Activated CD8-positive, alpha-beta memory T cell treated with anti-CD3 and anti-CD28 coated beads, Interleukin-2, amount 50 U/mL, for 4 hours (primary cell): ENCODE data around the gene SLC34A1.
"Not testable (repeated sequence)": the region's sequence is repeated elsewhere in the genome, so short reads cannot be mapped to it uniquely, and the experiment has no call there.

ENCODE experiments used
- DNase-seq: peaks from one replicate; pipeline ENCODE4 v3.0.0-alpha.2; 2020

Gene SLC34A1

GRCh38 chr5:177368869-177369644 lies 15.2 kb upstream of the SLC34A1 start:
- peak; percentile 35 for DNase-seq

GRCh38 chr5:177369645-177370440 lies 14.4 kb upstream of the SLC34A1 start:
- DNase-seq, result no peak

- DNase-seq, result no peak
Measured at GRCh38 chr5:177370488-177371119, 13.6 kb upstream of the SLC34A1 start.

- no peak for DNase-seq
Measured at GRCh38 chr5:177371120-177372033, 12.9 kb upstream of the SLC34A1 start.

- DNase-seq, result peak; percentile 49
Measured at GRCh38 chr5:177372034-177372896, 12.0 kb upstream of the SLC34A1 start.

- peak; percentile 37 for DNase-seq
Measured at GRCh38 chr5:177372910-177373309, 11.3 kb upstream of the SLC34A1 start.

GRCh38 chr5:177373806-177374205 lies 10.4 kb upstream of the SLC34A1 start:
- no peak for DNase-seq

GRCh38 chr5:177374211-177374610 lies 10.0 kb upstream of the SLC34A1 start:
- no peak for DNase-seq

- not testable (repeated sequence) for DNase-seq
Measured at GRCh38 chr5:177375516-177375915, 8.7 kb upstream of the SLC34A1 start.

- no peak for DNase-seq
Measured at GRCh38 chr5:177376107-177376506, 8.1 kb upstream of the SLC34A1 start.

GRCh38 chr5:177377851-177378776 lies 6.1 kb upstream of the SLC34A1 start:
- no peak for DNase-seq

- no peak for DNase-seq
Measured at GRCh38 chr5:177378884-177379883, 5.0 kb upstream of the SLC34A1 start.

- no peak for DNase-seq
Measured at GRCh38 chr5:177380805-177381126, 3.5 kb upstream of the SLC34A1 start.

- DNase-seq, result no peak
Measured at GRCh38 chr5:177382423-177383029, 1.7 kb upstream of the SLC34A1 start.

- no peak for DNase-seq
Measured at GRCh38 chr5:177383181-177383580, 1.1 kb upstream of the SLC34A1 start.

- DNase-seq, result no peak
Measured at GRCh38 chr5:177385720-177386119, 1.5 kb downstream of the SLC34A1 start.

- DNase-seq, result no peak
Measured at GRCh38 chr5:177386542-177386941, 2.3 kb downstream of the SLC34A1 start.

GRCh38 chr5:177387405-177387804 lies 3.2 kb downstream of the SLC34A1 start:
- no peak for DNase-seq

GRCh38 chr5:177388521-177389052 lies 4.4 kb downstream of the SLC34A1 start:
- no peak for DNase-seq
